HG02610 (cell line): ENCODE data around the gene ZNF337.
"Not testable (repeated sequence)": the region's sequence is repeated elsewhere in the genome, so short reads cannot be mapped to it uniquely, and the experiment has no call there.

Source experiments
- ATAC-seq: cut with Tn5 transposase; IDR thresholded peaks from one replicate; pipeline ENCODE4 v1.9.1; 2021; ENCODE audit warnings: mild to moderate bottlenecking, moderate library complexity; ENCODE audit not compliant: unreplicated experiment

Gene ZNF337

DNA sequence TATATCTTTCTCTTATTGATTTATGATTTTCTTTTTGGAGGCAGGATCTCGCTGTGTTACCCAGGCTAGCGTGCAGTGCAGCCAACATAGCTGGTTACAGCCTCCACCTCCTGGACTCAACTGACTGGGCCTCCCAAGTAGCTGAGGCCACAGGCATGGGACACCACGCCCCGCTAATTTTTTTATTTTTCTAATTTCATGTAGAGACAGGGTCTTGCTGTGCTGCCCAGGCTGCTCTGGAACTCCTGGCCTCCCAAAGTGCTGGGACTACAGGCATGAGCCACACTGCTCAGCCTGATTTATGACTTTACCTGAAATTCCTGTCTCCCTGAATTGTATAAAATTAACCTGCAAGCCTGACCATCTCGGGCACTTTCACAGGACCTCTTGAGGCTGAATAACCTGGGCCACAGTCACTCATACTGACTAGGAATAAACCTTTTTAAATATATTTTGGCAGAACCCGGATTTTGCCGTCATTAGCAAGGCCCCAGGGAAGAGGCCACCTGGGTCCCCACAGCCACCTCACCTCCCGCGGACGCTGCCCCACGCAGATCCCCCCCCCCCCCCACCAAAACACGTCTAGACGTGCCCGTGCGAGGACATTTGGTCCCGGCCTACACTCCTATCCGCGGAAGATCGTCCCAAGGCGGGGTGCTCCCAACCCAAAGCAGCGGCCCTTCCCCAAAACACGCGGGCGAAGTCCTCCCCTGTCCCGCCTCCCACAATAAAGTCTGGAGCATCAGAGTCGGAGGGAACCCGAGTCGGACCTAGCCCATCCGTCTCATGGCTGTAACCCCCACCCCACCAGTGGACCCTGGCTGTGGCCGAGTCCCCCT lies 902 bp downstream of the ZNF337 start:
- no peak for ATAC-seq

DNA sequence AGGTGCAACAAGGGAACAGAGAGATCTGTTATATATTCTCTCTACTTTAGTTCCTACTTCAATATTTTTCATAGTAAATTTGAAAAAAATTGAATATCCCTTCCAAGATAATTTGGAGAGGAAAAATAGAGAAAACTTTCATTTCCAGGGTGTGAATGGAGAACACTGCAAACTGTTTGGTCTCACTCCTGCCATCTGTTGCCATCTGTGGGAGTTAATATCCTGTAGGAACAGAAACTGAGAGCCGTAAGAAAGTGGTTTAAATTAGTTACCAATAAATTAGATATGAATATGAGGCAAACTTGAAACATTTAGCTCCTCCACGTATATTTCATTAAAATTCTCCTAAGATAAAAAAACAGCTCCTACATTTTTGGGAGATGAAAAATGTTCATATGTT lies 4.2 kb downstream of the ZNF337 start:
- no peak for ATAC-seq

DNA sequence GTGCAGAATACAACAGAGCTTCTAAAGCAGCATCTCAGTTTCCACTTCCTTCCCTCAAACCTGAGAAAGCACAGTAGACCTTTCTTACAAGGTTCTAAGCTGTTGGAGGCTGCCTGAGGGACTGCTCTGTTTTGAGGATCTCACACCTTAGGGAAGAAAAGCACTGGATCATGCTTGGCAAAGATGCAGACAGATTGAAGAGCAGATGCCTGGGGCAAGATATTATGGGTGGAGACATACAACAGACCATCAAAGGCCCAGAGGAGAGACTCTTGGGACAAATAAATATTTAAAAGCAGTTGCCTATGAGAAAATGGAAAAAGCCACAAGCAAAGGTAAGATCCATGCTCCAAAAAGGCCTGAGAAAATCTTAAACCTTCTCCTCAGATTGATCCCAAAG lies 6.2 kb downstream of the ZNF337 start:
- ATAC-seq: no peak

DNA sequence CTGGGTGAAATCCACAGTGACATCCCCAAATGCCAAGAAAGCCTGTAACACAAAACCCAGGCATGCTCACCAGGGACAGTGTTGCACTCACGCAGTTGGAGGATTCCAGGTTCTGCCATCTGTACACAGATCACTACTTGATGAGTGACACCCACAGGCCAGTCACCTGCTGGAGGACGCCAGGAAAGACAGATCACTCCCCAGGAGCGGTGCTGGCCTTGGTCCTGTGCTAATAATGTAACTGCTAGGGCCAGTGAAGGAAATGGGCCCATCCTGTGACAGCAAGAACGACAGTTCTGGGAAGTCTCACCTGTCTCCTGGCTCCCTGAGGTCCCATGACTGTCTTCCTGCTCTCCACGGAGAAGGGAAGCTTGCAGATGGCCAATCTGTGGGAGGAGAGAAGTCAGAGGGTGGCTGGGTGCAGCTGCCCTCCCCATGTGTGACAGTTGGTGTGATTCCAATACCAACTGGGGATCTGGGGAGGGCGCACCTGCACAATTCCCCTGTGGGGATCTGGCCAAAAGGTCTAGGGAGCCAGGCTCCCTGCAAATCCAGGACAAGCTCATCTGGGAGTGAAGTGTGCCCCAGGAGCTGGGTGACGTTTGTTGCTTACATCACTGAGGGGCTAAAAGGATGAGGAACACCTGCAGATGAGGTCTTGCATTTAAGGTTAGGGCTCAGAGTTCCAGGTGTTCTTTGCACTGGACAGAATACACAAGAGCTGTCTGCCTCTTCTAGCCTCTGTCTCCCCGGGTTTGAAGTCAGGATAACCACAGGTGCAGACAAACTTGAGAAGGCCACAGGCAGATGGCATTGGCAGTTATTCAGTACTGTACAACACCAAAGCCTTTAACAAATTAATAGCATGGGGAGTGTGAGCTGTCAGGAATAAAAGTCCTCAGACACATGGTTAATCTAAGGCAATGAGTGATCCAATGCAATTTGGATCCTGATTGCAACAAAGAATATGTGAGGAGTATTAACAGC lies 10.3 kb downstream of the ZNF337 start:
- peak; percentile 26 for ATAC-seq

- peak; percentile 96 for ATAC-seq
Measured at GRCh38 chr20:25685276-25686080, 11.2 kb downstream of the ZNF337 start.

- not testable (repeated sequence) for ATAC-seq
Measured at GRCh38 chr20:25683826-25684225, 12.8 kb downstream of the ZNF337 start.

GRCh38 chr20:25683050-25683449 lies 13.6 kb downstream of the ZNF337 start:
- no peak for ATAC-seq

DNA sequence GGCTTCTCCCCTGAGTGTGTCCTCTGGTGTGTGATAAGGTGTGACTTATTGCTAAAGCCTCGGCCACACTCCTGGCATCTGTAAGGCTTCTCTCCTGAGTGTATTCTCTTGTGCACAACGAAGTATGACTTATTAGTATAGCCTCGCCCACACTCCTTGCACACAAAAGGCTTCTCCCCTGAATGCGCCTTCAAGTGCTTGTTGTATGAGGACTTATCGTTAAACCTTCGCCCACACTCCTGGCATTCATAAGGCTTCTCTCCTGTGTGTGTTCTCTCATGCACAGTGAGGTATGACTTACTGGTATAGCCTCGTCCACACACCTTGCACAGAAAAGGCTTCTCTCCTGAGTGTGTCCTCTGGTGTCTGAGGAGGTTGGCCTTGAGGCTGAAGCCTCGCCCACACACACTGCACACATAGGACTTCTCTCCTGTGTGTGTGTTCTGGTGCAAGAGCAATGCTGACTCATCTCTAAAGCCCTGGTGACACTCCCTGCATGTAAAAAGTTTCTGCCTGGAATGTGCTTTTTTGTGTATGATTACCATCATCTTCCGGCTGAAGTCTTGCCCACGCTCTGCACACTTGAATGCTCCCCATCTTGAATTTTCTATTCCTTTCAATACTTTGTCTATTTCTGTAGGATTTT lies 20.4 kb downstream of the ZNF337 start:
- ATAC-seq: no peak

GRCh38 chr20:25675161-25675560 lies 21.5 kb downstream of the ZNF337 start:
- ATAC-seq: no peak

DNA sequence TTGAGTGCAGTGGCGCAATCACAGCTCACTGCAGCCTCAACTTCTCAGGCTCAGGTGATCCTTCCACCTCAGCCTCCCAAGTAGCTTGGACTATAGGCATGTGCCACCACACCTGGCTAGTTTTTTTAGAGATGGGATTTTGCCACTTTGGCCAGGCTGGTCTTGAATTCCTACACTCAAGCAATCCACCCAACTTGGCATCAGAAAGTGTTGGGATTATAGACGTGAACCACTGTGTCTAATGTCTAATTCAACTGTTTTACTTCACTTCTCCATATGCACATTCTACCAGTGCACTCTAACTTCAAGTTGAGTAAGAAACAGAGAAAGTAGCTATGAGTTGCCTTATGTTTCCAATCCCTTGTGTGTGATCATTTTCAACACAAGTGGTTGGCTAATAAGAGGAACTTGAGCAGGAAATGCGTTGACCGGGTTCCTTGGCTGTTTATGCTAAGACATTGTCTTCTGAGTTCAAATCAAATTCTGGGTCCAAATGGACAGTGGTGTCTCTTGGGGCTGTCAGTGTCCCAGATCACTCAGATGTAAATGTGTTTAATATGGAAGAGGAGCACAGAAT lies 23.9 kb downstream of the ZNF337 start:
- ATAC-seq: no peak

DNA sequence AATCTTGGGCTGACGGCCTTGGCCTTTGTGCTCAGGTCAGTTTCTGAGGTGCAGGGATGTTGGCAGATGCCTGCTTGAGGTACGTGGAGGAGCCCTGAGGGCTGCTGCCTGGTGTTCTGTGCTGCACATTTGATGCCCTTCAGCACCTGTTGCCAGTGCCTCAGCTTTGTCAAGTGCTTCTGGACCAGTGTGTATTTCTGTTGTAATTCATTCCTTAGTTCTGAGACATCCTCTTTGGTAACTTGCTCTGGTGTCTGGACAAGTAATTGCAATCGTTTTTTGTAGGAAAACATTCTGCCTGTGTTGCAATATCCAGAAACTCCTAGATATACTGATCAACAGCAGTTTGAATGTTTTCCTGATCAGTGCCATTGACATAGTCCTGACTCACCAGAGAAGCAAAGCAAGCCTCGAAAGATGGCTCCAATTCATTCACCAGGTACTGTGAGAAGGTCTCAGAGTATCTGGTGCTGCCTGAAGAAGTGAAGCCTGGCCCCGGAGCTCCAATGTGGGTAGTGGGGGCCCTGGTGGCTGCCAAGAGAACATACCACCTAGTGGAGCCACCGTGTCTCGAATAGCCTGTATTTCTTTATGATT lies 26.7 kb downstream of the ZNF337 start:
- no peak for ATAC-seq

- no peak for ATAC-seq
Measured at GRCh38 chr20:25668446-25668845, 28.2 kb downstream of the ZNF337 start.

- ATAC-seq: no peak
Measured at GRCh38 chr20:25659999-25660398, 36.7 kb downstream of the ZNF337 start.

DNA sequence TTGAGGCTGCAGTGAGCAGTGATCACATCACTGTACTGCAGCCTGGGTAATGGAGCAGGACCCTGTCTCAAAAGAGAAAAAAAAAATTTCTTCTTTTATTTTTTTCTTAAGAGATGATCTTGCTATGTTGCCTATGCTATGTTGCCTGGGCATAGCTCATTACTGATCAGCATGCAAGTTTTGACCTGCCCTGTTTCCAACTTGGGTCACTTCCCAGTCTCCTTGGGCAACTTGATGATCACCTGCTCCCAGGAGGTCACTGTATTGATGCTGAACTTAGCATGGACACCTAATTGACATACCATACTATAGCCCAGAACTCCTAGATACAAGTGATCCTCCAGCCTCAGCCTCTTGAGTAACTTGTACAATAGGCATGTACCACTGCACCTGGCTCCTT lies 42.2 kb downstream of the ZNF337 start:
- ATAC-seq: no peak

GRCh38 chr20:25652866-25653265 lies 43.8 kb downstream of the ZNF337 start:
- not testable (repeated sequence) for ATAC-seq

DNA sequence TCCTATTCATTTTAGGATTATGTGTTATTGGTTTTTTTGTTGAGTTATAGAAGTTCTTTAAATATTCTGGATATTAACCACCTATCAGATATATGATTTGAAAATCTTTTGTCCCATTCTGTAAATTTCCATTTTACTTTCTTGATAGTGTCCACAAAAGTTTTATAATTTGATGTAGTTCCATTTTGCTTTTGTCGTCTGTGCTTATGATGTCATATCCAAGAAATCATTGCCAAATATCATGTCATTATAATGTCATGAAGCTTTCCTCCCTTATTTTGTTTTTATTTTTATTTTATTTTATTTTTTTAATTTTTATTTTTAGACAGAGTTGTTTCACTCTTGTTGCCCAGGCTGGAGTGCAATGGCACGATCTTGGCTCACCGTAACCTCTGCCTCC lies 51.8 kb downstream of the ZNF337 start:
- ATAC-seq: no peak

GRCh38 chr20:25643716-25644115 lies 52.9 kb downstream of the ZNF337 start:
- ATAC-seq: no peak

- no peak for ATAC-seq
Measured at GRCh38 chr20:25637247-25637646, 59.4 kb downstream of the ZNF337 start.

DNA sequence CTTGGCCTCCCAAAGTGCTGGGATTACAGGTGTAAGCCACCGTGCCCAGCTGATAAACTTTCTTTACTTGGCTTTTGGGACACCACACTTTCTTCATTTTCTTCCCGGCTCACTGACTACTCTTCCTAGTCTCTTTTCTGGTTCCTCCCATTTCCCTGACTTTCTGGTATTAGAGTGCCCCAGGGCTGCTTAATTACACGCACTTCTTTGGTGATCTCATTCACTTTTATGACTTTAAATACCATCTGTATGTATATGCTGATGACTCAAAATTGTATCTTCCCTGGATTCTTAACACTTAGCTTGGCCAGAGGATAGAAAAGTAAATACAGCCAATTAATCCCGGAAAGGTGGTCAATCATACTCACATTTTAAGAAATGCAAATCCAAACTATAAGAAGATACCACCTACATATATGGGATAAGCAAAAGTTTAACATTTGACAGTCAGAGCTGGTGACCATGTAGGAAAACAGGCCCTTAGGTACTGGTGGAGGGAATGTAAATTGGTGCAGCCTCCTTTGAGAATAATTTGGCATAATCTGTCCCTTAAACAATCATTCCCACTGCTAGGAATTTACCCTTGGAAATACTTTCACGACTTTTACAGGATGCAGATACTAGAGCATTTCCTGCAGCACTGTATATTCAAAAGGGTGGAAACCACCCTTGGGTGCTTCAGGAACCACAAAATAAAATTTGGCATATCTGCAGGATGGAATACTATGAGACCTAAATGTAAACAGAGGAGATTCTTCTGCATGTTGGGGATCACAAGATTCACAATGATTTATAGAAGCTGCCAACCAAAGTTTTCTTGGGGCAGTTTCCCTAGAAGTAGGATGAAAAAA lies 63.5 kb downstream of the ZNF337 start:
- no peak for ATAC-seq
